Stimulated activated memory B cell treated with anti-CD40 and anti-IgM and Interleukin-4, amounts not matched to agents 10 μg/mL and 1 μg/mL and 100 μg/mL, for 72 hours (primary cell): ENCODE measurements around the gene PSD4.

Experiments used
- ATAC-seq: fragments of 150-1000 bp; cut with Tn5 transposase; 2 replicates; pipeline ENCODE4 v1.10.0; 2021
- H3K27ac Mint-ChIP-seq: one replicate; pipeline ENCODE4 v1.8.0; 2022; ENCODE audit warnings: mild to moderate bottlenecking, mixed read lengths
- H3K27me3 Mint-ChIP-seq: one replicate; pipeline ENCODE4 v1.8.0; 2022; ENCODE audit warnings: mixed read lengths
- H3K36me3 Mint-ChIP-seq: one replicate; pipeline ENCODE4 v1.8.0; 2022; ENCODE audit warnings: mixed read lengths
- H3K4me1 Mint-ChIP-seq: one replicate; pipeline ENCODE4 v1.8.0; 2022; ENCODE audit warnings: mixed read lengths
- H3K4me3 Mint-ChIP-seq: one replicate; pipeline ENCODE4 v1.8.0; 2022; ENCODE audit warnings: mild to moderate bottlenecking, moderate library complexity, mixed read lengths
- H3K9me3 Mint-ChIP-seq: one replicate; pipeline ENCODE4 v1.8.0; 2022; ENCODE audit warnings: mixed read lengths

The PSD4 gene

GRCh38 chr2:113173542-113174375 is at the start of gene PSD4:
Gene PSD4, plus strand, starts transcription at chr2:113173971. Its CDS starts 8,486 bp downstream, at chr2:113182457.
- Mint-ChIP-seq H3K27me3 (no peaks in the 10 kb centered on the region), H3K4me3 (peak within 1 kb of the TSS; percentile 81), H3K36me3 (peaks cover 24% of the 10 kb centered on the region), H3K4me1 (peaks cover 72% of the 10 kb centered on the region), H3K27ac (peak within 1 kb of the TSS; percentile 76), H3K9me3 (peaks cover 4% of the 10 kb centered on the region)
- ATAC-seq, result peak; percentile 89

DNA sequence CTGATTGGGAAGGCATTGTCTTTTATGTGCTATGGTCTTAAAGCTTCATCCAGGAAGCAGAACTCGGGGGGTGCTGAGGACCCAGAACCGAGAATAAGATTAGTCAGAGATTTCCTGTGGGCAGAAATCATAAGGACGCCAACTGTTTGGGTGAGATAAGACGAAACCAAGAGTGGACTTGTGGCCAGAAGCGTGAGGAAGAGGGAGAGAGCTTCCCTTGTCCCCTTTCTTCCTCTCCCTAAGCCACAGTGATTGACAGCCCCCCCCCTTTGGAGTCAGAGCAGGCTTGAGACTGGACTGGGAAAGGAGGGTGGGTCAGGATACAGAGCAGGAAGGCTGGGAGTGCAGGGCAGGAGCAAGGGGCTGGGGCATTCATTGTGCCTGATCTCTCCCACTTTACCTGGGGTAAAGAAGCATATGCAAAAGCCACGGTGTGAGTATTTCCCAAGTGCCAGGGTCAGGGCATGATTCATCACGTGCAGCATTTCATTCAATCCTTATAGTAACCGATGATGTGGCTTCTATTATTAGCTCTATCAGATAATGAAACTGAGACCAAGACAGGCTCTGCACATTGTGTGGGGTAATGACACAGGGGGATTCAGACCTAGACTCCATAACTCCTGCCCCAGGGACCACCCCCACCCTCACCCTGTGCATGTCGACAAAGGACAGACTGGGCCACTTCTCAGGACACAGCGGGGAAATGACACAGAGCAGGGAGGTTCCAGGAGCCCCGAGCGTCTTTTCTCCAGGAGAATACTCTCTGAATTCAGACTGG is 49.4 kb upstream of the PSD4 start:
- no peaks in the 10 kb centered on the region for H3K27me3 Mint-ChIP-seq
- H3K9me3 Mint-ChIP-seq, result no peaks in the 10 kb centered on the region
- peak; percentile 62 for ATAC-seq
- H3K4me1 Mint-ChIP-seq, result peaks cover 42% of the 10 kb centered on the region
- H3K36me3 Mint-ChIP-seq, result no peaks in the 10 kb centered on the region
- no peak overlapping the region for H3K27ac Mint-ChIP-seq
- H3K4me3 Mint-ChIP-seq, result no peak overlapping the region

DNA sequence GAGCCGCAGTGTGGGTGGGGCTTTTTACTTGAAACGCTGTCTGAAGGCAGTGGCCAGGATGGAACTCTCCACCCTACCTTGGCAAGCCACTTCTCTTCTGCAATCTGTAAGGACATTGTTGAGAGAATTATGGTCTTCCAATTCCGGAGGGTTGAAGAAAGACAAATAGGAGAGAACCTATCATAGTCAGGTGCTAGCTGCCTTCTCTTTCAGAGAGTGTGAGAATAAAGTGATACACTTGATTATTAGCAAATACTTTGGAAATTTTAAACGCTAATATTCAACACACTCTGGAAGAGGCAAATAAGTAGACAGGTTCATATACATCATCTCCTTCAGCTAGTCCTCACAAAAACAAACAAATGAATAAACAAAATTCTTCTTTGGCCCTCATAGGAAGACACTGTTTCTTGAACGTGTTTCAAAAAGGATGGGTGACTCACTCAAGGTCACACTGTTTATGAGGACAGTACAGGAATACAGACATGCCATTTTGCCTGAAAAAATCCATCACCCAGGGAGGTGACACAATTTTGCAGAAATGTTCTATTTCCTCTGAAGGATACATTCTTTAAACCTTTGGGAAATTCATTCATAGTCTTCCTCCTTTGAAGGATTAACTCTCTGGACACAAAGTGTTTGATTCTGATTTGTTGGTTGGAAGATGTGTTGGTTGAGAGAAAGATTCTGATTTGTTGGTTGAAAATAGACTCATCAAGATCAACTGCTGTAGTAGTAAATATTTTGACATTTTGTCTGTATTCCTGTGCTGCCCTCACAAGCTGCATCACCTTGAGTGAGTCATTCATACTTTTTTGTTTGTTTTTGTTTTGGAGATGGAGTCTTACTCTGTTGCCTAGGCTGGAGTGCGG is 48.6 kb upstream of the PSD4 start:
- H3K4me3 Mint-ChIP-seq, result no peak overlapping the region
- H3K4me1 Mint-ChIP-seq, result peaks cover 42% of the 10 kb centered on the region
- no peaks in the 10 kb centered on the region for H3K36me3 Mint-ChIP-seq
- no peaks in the 10 kb centered on the region for H3K27me3 Mint-ChIP-seq
- H3K27ac Mint-ChIP-seq, result no peak overlapping the region
- H3K9me3 Mint-ChIP-seq, result no peaks in the 10 kb centered on the region
- no peak for ATAC-seq

DNA sequence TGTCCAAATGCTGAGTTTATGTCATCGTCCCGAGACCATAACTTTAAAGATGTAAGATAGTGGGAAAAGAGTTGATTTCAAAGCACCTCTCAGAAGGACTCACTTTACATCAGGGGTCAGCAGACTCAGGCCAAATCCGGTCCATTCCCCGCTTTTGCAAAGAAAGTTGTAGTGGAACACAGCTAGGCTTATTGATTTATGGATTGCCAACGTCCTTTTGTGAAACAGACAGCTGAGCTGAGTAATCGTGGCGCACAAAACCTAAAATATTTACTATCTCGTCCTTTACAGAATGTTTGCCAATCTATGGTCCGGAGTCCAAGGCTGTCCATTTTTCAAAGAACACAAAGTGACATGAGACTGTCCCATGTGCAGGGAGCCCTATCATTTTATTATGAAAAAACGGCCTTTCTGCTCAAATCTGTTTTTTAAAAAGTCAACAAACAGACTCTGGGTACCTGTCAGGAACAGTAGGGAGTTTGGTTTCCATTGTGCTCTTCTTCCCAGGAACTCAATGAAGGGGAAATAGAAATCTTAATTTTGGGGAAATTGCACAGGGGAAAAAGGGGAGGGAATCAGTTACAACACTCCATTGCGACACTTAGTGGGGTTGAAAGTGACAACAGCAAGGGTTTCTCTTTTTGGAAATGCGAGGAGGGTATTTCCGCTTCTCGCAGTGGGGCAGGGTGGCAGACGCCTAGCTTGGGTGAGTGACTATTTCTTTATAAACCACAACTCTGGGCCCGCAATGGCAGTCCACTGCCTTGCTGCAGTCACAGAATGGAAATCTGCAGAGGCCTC is 46.7 kb upstream of the PSD4 start, which contains the start of gene IL1RN:
IL1RN (plus strand) TSS at position 754 of the 801 bp plus-strand sequence; CDS start at position 781, 27 bp downstream.
- no peaks in the 10 kb centered on the region for H3K27me3 Mint-ChIP-seq
- no peaks in the 10 kb centered on the region for H3K36me3 Mint-ChIP-seq
- no peak for ATAC-seq
- H3K4me1 Mint-ChIP-seq, result peaks cover 30% of the 10 kb centered on the region
- no peaks in the 10 kb centered on the region for H3K9me3 Mint-ChIP-seq
- H3K27ac Mint-ChIP-seq, result no peak within 1 kb of the TSS
- H3K4me3 Mint-ChIP-seq, result no peak within 1 kb of the TSS

DNA sequence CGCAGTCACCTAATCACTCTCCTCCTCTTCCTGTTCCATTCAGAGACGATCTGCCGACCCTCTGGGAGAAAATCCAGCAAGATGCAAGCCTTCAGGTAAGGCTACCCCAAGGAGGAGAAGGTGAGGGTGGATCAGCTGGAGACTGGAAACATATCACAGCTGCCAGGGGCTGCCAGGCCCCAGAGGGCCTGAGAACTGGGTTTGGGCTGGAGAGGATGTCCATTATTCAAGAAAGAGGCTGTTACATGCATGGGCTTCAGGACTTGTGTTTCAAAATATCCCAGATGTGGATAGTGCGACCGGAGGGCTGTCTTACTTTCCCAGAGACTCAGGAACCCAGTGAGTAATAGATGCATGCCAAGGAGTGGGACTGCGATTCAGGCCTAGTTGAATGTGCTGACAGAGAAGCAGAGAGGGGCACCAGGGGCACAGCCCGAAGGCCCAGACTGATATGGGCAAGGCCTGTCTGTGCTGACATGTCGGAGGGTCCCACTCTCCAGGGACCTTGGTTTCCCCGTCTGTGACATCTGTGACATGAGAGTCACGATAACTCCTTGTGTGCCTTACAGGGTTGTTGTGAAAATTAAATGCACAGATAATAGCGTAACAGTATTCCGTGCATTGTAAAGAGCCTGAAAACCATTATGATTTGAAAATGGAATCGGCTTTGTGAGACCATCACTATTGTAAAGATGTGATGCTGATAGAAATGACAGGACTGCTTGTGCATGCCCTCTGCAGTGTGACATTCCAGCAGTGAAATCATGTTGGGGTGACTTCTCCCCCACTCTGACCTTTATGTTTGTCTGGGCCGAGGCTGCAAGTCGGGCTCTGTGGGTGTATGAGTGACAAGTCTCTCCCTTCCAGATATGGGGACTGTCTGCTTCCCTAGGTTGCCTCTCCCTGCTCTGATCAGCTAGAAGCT is 45.9 kb upstream of the PSD4 start:
- Mint-ChIP-seq H3K27me3 (no peaks in the 10 kb centered on the region), H3K36me3 (no peaks in the 10 kb centered on the region), H3K27ac (no peak overlapping the region), H3K9me3 (no peaks in the 10 kb centered on the region), H3K4me3 (no peak overlapping the region), H3K4me1 (peaks cover 30% of the 10 kb centered on the region)
- ATAC-seq, result no peak

DNA sequence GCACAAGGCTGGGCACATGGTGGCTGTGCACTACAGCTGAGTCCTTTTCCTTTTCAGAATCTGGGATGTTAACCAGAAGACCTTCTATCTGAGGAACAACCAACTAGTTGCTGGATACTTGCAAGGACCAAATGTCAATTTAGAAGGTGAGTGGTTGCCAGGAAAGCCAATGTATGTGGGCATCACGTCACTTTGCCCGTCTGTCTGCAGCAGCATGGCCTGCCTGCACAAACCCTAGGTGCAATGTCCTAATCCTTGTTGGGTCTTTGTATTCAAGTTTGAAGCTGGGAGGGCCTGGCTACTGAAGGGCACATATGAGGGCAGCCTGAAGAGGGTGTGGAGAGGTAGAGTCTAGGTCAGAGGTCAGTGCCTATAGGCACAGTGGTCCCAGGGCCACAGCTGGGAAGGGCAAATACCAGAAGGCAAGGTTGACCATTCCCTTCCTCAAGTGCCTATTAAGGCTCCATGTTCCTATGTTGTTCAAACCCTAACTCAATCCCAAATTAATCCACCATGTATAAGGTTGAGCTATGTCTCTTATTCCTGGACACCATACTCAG is 44.2 kb upstream of the PSD4 start:
- Mint-ChIP-seq H3K4me3 (no peak overlapping the region), H3K36me3 (no peaks in the 10 kb centered on the region), H3K27ac (no peak overlapping the region), H3K4me1 (peaks cover 19% of the 10 kb centered on the region), H3K9me3 (no peaks in the 10 kb centered on the region), H3K27me3 (no peaks in the 10 kb centered on the region)
- no peak for ATAC-seq

DNA sequence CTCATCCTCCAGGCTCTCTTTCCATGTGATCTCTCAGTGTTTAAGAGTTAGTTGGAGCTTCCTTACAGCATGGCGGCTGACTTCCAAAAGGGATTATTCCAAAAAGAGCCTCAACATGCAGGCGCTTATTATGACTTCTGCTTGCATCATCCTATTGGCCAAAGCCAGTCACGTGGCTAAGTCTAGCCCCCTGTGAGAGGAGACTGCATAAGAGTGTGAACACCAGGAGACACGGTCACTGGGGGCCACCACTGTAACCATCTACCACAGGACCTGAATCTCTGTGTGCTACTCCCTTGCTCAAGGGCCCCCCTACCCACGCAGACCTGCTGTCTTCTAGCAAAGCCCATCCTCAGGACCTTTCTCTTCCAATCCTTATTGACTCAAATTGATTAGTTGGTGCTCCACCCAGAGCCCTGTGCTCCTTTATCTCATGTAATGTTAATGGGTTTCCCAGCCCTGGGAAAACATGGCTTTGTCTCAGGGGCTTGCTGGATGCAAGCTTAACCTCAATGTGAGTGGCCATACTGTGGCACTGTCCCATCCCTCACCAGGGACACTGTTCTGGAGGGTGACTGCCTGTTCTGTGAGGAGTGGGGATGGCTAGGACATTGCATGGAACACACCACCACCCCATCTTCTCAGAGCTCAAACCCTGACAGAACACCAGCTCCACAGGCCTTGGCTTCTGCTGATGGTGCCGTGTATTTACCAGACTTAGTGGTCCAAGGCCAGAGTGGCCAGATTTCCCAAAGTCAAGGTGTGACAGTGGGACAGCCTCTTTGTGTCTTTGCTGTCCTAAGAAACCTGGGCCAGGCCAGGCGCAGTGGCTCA is 42.2 kb upstream of the PSD4 start:
- Mint-ChIP-seq H3K36me3 (no peaks in the 10 kb centered on the region), H3K4me3 (no peak overlapping the region), H3K9me3 (no peaks in the 10 kb centered on the region), H3K27me3 (no peaks in the 10 kb centered on the region), H3K27ac (no peak overlapping the region), H3K4me1 (peaks cover 16% of the 10 kb centered on the region)
- no peak for ATAC-seq

GRCh38 chr2:113132414-113133021 is 41.3 kb upstream of the PSD4 start:
- ATAC-seq, result no peak
- Mint-ChIP-seq H3K27me3 (no peaks in the 10 kb centered on the region), H3K27ac (no peak overlapping the region), H3K36me3 (no peaks in the 10 kb centered on the region), H3K4me1 (peaks cover 16% of the 10 kb centered on the region), H3K9me3 (no peaks in the 10 kb centered on the region), H3K4me3 (no peak overlapping the region)

- no peak overlapping the region for H3K27ac Mint-ChIP-seq
These were observed 39.8 kb upstream of the PSD4 start for GRCh38 chr2:113133704-113134598.

GRCh38 chr2:113134717-113135116 is 39.1 kb upstream of the PSD4 start:
- Mint-ChIP-seq H3K27ac (no peak overlapping the region), H3K4me3 (no peak overlapping the region), H3K27me3 (no peaks in the 10 kb centered on the region), H3K36me3 (no peaks in the 10 kb centered on the region), H3K4me1 (peaks cover 18% of the 10 kb centered on the region), H3K9me3 (no peaks in the 10 kb centered on the region)
- no peak for ATAC-seq

More at GRCh38 chr2:113133704-113134598, 39.8 kb upstream of the PSD4 start:
- no peaks in the 10 kb centered on the region for H3K9me3 Mint-ChIP-seq
- peaks cover 16% of the 10 kb centered on the region for H3K4me1 Mint-ChIP-seq
- no peaks in the 10 kb centered on the region for H3K36me3 Mint-ChIP-seq
- no peaks in the 10 kb centered on the region for H3K27me3 Mint-ChIP-seq
- no peak for ATAC-seq
- H3K4me3 Mint-ChIP-seq, result no peak overlapping the region

- Mint-ChIP-seq H3K4me1 (peaks cover 18% of the 10 kb centered on the region), H3K4me3 (no peak overlapping the region), H3K36me3 (no peaks in the 10 kb centered on the region), H3K27me3 (no peaks in the 10 kb centered on the region), H3K27ac (no peak overlapping the region), H3K9me3 (no peaks in the 10 kb centered on the region)
- ATAC-seq, result no peak
These were observed 38.5 kb upstream of the PSD4 start for GRCh38 chr2:113135317-113135716.
